ENCODE data around the gene SNX17.
A peak's percentile ranks its signal among the peaks of the same experiment; 100 is the strongest.
"Not testable (repeated sequence)": the region's sequence is repeated elsewhere in the genome, so short reads cannot be mapped to it uniquely, and the experiment has no call there.

Gene SNX17, protein sequence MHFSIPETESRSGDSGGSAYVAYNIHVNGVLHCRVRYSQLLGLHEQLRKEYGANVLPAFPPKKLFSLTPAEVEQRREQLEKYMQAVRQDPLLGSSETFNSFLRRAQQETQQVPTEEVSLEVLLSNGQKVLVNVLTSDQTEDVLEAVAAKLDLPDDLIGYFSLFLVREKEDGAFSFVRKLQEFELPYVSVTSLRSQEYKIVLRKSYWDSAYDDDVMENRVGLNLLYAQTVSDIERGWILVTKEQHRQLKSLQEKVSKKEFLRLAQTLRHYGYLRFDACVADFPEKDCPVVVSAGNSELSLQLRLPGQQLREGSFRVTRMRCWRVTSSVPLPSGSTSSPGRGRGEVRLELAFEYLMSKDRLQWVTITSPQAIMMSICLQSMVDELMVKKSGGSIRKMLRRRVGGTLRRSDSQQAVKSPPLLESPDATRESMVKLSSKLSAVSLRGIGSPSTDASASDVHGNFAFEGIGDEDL

GRCh38 chr2:27370026-27370815 is at the start of gene SNX17, which contains the start of gene EIF2B4:
SNX17 (plus strand) TSS chr2:27370616; CDS start chr2:27370744, 128 bp downstream.
EIF2B4 (minus strand) TSS chr2:27370338; CDS start chr2:27370314, 24 bp downstream.
- DNase-seq (ENCODE audit: low read depth in 3 of 3), result peak; percentile 96 to 100 (median 98)

- no peak for DNase-seq (ENCODE audit: low read depth in 3 of 3)
These were observed 49.4 kb upstream of the SNX17 start for GRCh38 chr2:27320958-27321543.

GRCh38 chr2:27322301-27322765 is 48.1 kb upstream of the SNX17 start:
- DNase-seq (ENCODE audit: low read depth in 3 of 3), result no peak

GRCh38 chr2:27322766-27323595 is 47.4 kb upstream of the SNX17 start, which contains the start of gene MPV17:
MPV17 (minus strand) TSS chr2:27323097; CDS start chr2:27322517, 580 bp downstream.
- DNase-seq (ENCODE audit: low read depth in 3 of 3), result peak; percentile 76 to 90 (median 81)

GRCh38 chr2:27323596-27324285 is 46.7 kb upstream of the SNX17 start:
- no peak for DNase-seq (ENCODE audit: low read depth in 3 of 3)

DNA sequence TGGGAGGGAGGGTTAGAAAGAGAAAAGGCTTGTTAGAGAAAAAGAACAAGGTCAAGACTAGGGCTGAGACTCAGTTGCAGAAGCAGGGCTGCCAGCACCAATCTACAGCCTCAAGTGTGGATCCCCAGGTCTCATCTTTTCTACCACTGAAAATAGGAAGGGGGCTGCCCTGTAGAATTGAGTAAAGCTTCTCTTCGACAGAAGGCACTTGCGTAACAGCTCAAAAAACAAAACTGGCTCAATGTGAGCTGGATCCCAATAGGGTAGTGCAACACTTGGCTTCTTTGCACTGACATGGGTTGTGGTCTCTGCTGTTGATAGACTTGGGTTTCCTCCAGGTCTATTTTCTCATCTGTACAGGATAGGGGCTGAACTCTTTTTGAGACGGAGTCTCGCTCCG is 45.7 kb upstream of the SNX17 start:
- no peak for DNase-seq (ENCODE audit: low read depth in 3 of 3)

DNA sequence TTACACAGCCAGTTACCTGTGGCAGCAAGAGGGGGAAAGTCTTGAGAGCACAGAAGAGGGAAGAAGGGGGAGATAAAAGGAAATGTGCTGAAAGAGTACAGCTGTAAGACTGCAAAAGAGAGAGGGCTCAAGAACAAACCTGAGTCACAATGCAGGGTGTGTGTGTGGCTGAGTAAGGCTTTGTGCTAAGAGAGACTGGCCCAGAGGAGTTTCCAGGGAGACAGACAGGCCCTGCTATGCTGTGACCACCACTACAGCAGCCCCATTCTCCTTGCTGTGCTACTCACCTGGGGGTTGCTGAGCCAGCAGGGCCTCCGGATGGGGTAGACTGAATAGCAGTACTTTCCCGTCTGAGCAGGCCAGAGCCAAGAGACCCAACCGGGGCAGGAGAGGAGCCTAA is 35.1 kb upstream of the SNX17 start:
- no peak for DNase-seq (ENCODE audit: low read depth in 3 of 3)

- no peak for DNase-seq (ENCODE audit: low read depth in 3 of 3)
These were observed 34.2 kb upstream of the SNX17 start for GRCh38 chr2:27336173-27336572.

DNA sequence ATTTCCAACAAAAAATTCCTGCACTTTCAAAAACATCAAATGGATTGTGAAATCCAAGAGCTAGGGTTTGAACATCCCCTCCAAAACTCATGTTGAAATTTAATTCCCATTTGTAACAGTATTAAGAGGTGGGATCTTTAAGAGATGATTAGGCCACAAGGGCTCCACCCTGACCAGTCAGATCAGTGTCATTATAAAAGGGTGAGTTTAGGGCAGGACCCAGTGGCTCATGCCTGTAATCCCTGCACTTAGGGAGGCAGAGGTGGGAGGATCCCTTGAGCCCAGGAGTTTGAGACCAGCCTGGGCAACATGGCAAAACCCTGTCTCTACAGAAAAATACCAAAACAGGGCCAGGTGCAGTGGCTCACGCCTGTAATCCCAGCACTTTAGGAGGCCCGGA is 22.8 kb upstream of the SNX17 start:
- DNase-seq (ENCODE audit: low read depth in 3 of 3), result no peak

DNA sequence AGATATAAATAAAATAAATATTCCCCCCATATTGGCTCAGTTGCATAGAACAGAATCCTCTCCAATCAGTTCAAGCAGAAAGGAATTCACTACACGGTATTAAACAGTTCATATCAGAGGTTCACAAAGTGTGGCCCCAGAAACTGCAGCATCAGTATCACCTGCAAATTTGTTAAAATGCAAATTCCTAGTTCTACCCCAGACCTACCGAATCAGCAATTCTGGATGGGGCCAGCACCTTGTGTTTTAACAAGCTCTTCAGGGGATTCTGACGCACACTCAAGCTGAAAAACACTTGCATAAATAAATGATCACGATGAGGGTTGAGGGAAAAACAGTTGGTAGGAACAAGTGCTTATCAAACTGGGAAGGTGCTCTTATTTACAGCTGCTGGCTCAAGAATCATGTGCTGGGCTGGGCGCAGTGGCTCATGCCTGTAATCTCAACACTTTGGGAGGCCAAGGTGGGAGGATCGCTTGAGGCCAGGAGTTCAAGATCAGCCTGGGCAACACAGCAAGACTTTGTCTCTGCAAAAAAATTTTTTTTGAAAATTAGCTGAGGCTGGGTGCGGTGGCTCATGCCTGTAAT is 20.2 kb upstream of the SNX17 start:
- DNase-seq (ENCODE audit: low read depth in 3 of 3), result no peak

DNA sequence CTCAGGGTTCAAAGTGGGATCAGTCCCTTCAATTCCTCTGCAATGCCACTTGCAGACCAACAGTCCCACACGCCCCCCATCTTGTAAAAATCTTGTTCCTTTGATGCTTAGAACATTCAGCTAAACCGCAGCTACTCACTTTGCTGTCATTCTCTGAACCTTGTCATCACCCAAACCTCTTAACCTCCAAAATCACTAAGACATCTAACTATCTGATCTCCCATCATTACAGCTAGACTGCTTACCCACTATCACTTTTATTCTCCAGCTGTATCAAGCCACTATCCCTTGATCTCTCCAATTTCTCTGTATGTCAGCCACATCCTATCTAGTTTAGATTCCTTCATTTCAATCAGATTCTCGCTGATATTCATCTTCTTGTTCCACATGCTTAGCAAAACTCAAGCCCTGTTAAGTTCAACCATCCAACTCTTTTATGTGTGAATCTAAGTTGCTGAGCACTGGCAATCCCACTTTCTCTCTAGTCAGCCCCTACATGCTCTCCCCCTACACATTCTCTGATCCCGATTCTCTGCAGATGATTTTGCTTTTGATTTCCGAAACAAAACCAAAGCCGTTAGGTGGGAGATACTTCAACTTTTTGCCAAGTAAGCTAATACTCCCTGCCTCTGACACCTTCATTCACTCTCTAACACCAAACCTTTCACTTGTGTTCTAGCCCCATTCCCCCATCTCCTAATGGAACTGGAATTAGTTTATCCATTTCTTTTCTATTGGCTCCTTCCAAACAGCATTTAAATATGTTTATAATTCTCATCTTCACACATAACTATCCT is 18.4 kb upstream of the SNX17 start:
- DNase-seq (ENCODE audit: low read depth in 3 of 3), result no peak

DNA sequence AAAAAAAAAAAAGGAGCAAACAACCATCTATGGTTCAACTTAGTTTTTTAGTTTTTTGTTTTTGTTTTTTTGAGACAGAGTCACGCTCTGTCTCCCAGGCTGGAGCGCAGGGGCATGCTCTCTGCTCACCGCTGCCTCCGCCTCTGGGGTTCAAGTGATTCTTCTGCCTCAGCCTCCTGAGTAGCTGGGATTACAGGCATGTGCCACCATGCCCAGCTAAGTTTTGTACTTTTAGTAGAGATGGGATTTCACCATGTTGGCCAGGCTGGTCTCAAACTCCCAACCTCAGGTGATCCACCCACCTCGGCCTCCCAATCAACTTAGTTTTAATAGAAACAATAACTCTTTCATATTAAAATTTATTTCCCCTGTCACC is 17.0 kb upstream of the SNX17 start:
- DNase-seq (ENCODE audit: low read depth in 3 of 3), result not testable (repeated sequence)

- no peak for DNase-seq (ENCODE audit: low read depth in 3 of 3)
These were observed 16.4 kb upstream of the SNX17 start for GRCh38 chr2:27353762-27354596.

GRCh38 chr2:27354597-27354927 is 15.9 kb upstream of the SNX17 start:
- DNase-seq (ENCODE audit: low read depth in 3 of 3), result no peak

DNA sequence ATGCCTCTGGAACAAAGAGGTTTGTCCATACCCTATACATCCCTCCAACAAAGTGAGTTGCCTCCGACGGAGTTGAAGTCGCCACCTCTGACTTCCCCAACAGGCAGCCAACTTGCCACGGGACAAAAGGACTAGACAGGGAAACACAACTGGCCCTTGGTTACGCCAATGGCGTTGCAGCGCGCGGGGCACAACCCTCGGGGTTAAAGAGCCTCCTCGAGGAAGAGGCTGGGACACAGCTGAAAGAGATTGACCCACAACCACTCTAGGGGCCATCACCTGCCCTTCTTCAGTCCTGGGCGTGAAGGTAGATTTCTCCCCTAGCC is 14.4 kb upstream of the SNX17 start:
- DNase-seq (ENCODE audit: low read depth in 3 of 3), result peak in 2 of 3 donors; percentile 24 to 32

DNA sequence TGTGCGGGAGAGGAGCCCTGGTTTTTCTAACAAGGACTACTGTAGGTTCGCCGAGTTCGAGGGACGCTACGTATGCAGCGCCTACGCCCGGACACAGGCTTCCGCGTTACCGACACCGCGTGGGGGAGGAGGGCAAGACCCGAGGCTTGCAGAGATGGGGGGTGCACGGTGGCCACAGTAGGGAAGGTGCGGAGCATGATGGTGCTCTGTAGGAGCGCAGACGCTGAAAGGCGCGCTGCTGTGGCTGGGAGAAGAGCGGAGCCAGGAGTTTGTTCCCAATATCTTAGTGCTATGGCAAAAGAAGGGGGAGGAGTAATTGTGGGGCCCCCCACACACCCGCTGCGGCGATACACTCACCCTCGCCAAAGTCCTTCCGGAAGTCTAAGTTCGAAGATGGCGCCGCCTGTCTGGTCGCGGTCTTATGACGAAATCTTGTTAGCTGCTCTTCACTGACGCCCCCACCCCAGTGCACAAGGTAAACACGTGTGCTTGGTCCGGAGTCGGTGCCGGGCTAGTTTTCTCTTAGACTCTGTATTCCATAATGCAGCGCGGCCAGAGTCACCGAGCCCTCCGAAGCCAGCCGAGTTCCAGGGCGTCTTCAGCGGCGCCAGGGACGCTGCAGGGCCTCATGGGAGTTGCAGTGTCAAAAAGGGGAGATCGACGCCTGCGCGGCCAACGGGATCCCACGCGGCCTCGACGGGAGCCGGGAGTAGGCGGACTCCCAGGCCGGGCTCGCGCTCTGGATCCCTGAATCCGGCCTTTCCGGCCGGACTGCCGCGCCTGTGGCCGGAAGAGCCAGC is 13.8 kb upstream of the SNX17 start, which contains the start of gene GTF3C2:
GTF3C2 (minus strand) TSS at position 383 of the 800 bp plus-strand sequence. CDS start 13,210 bp downstream, outside the sequence.
- DNase-seq (ENCODE audit: low read depth in 3 of 3), result peak; percentile 82 to 90 (median 87)

- DNase-seq (ENCODE audit: low read depth in 3 of 3), result no peak
These were observed 7.6 kb upstream of the SNX17 start for GRCh38 chr2:27362678-27363420.

Measured in stimulated activated CD4-positive, alpha-beta T cell treated with anti-CD3 and anti-CD28 coated beads, TNF-alpha, amount 100 ng/mL, for 48 hours (primary cell).